Activated naive CD4-positive, alpha-beta T cell treated with anti-CD3 and anti-CD28 coated beads for 36 hours (primary cell): ENCODE measurements around the gene G0S2. TPM values are rescaled to one million over a fixed set of nuclear protein-coding genes. Genes with fewer than 3 reads are reported as not detected.

Experiments
- CTCF ChIA-PET: fragments of 350-600 bp; sonication (Branson Sonifier 250); formaldehyde crosslinking; loops from one replicate; lab custom pipeline; 2021; ENCODE audit warnings: antibody characterized with exemption; lab: Charles Lee
- DNase-seq: peaks from one replicate; pipeline ENCODE4 v3.0.0-alpha.2; 2020
- H3K27ac Mint-ChIP-seq: one replicate; pipeline ENCODE4 v1.8.0; 2021; ENCODE audit warnings: mild to moderate bottlenecking, mixed read lengths
- H3K27me3 Mint-ChIP-seq: one replicate; pipeline ENCODE4 v1.8.0; 2021; ENCODE audit warnings: low read depth, mixed read lengths
- H3K36me3 Mint-ChIP-seq: one replicate; pipeline ENCODE4 v1.8.0; 2021; ENCODE audit warnings: low read depth, mixed read lengths
- H3K4me1 Mint-ChIP-seq: one replicate; pipeline ENCODE4 v1.8.0; 2021; ENCODE audit warnings: low read depth, mixed read lengths
- H3K4me3 Mint-ChIP-seq: one replicate; pipeline ENCODE4 v1.8.0; 2021; ENCODE audit warnings: mild to moderate bottlenecking, moderate library complexity, mixed read lengths
- H3K9me3 Mint-ChIP-seq: one replicate; pipeline ENCODE4 v1.8.0; 2021; ENCODE audit warnings: mixed read lengths
- intact Hi-C: fragments of 100-400 bp; cut with micrococcal nuclease; formaldehyde crosslinking; loops from one replicate; pipeline ENCODE4 v1.15.1; 2023
- total RNA-seq, 2 experiments: library from RNA; stranded (reverse); gene quantifications; one replicate each; pipeline ENCODE4 v1.2.3, GENCODE V29; 2021

Gene G0S2, protein sequence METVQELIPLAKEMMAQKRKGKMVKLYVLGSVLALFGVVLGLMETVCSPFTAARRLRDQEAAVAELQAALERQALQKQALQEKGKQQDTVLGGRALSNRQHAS
- total RNA-seq = 100 to 1,000 TPM; 138 to 139 TPM

DNA sequence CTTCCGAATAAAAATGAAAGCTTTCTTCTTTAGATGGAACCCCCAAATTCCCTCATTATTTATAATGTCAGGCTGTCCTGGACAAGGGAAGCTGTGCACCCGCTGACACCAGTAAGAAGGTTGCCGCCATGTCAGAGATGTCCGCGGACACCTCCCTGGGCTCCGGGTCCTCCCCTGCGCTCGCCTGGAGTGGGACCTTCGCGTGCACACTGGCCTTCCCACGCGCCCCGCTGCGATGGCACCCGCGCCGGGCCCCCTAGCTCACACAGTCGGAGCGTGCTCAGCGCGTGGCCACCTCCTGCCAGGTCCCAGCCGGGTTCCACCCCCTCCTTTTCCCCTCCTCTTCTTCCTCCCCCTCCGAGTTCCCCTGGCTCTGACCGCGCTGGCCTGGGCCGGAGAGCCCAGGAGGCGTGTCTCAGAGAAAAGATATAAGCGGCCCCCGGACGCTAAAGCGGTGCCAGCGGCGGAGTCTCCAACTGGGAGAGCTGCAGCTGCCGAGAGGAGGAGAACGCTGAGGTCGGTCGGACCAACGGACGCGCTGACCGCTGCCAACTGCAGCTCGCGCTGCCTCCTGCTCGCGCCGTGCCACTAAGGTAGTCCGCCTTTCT is at the start of gene G0S2:
Gene G0S2 (plus strand): TSS at position 456 of the 608 bp plus-strand sequence. CDS start 273 bp downstream, outside the sequence.
- Mint-ChIP-seq H3K27ac (peak within 1 kb of the TSS; percentile 92), H3K9me3 (no peaks in the 10 kb centered on the region), H3K4me3 (peak within 1 kb of the TSS; percentile 87), H3K4me1 (peaks cover 59% of the 10 kb centered on the region), H3K36me3 (peaks cover 40% of the 10 kb centered on the region), H3K27me3 (peaks cover 19% of the 10 kb centered on the region)
- intact Hi-C loops = loop anchor here (5.0 kb wide), 1 partner anchor 772 kb away; no protein-coding TSS in a partner anchor
- CTCF ChIA-PET = interaction anchor here (0.6 to 3.1 kb wide), 15 partner anchors 9 to 81 kb away, joined by 3 to 10 read pairs (median 3); partner anchors contain the start of genes LAMB3 and TRAF3IP3
- DNase-seq = peak; percentile 68

- no peaks in the 10 kb centered on the region for H3K27me3 Mint-ChIP-seq
- no peaks in the 10 kb centered on the region for H3K9me3 Mint-ChIP-seq
- H3K27ac Mint-ChIP-seq = no peak overlapping the region
- no peak overlapping the region for H3K4me3 Mint-ChIP-seq
- intact Hi-C loops = loop anchor here (2.0 kb wide), 1 partner anchor 21 kb away; no protein-coding TSS in a partner anchor
- CTCF ChIA-PET = interaction anchor here (1.4 to 3.9 kb wide), 6 partner anchors 13 to 56 kb away, joined by 3 to 38 read pairs (median 8); no protein-coding TSS in a partner anchor
- peaks cover 15% of the 10 kb centered on the region for H3K4me1 Mint-ChIP-seq
- DNase-seq = no peak
- no peaks in the 10 kb centered on the region for H3K36me3 Mint-ChIP-seq
These were observed 49.4 kb upstream of the G0S2 start for GRCh38 chr1:209625791-209626285.

GRCh38 chr1:209626346-209627026 is 48.7 kb upstream of the G0S2 start:
- Mint-ChIP-seq H3K27ac (no peak overlapping the region), H3K4me1 (peaks cover 15% of the 10 kb centered on the region), H3K36me3 (no peaks in the 10 kb centered on the region), H3K9me3 (no peaks in the 10 kb centered on the region), H3K4me3 (no peak overlapping the region), H3K27me3 (no peaks in the 10 kb centered on the region)
- intact Hi-C loops = loop anchor here (1.0 to 2.0 kb wide), 7 partner anchors 19 to 121 kb away; no protein-coding TSS in a partner anchor
- no peak for DNase-seq
- CTCF ChIA-PET = interaction anchor here (0.7 to 3.9 kb wide), 15 partner anchors 10 to 122 kb away, joined by 3 to 43 read pairs (median 6); no protein-coding TSS in a partner anchor

GRCh38 chr1:209627027-209627731 is 48.0 kb upstream of the G0S2 start:
- Mint-ChIP-seq H3K4me1 (peaks cover 15% of the 10 kb centered on the region), H3K36me3 (no peaks in the 10 kb centered on the region), H3K27me3 (no peaks in the 10 kb centered on the region), H3K9me3 (no peaks in the 10 kb centered on the region), H3K27ac (no peak overlapping the region), H3K4me3 (no peak overlapping the region)
- CTCF ChIA-PET = interaction anchor here (0.6 to 3.9 kb wide), 36 partner anchors 11 to 124 kb away, joined by 3 to 43 read pairs (median 5); partner anchors contain the start of genes CAMK1G and LAMB3
- DNase-seq = no peak
- intact Hi-C loops = loop anchor here (1.0 to 2.0 kb wide), 7 partner anchors 20 to 120 kb away; no protein-coding TSS in a partner anchor

- H3K4me1 Mint-ChIP-seq = peaks cover 15% of the 10 kb centered on the region
- intact Hi-C loops = loop anchor here (1.0 to 2.0 kb wide), 7 partner anchors 19 to 120 kb away; no protein-coding TSS in a partner anchor
- H3K9me3 Mint-ChIP-seq = no peaks in the 10 kb centered on the region
- CTCF ChIA-PET = interaction anchor here (0.7 to 3.9 kb wide), 33 partner anchors 11 to 123 kb away, joined by 3 to 43 read pairs (median 5); partner anchors contain the start of genes CAMK1G and LAMB3
- peak; percentile 89 for DNase-seq
- H3K27ac Mint-ChIP-seq = no peak overlapping the region
- H3K27me3 Mint-ChIP-seq = no peaks in the 10 kb centered on the region
- no peak overlapping the region for H3K4me3 Mint-ChIP-seq
- H3K36me3 Mint-ChIP-seq = no peaks in the 10 kb centered on the region
These were observed 47.4 kb upstream of the G0S2 start for GRCh38 chr1:209627732-209628196.

GRCh38 chr1:209628618-209629299 is 46.5 kb upstream of the G0S2 start:
- CTCF ChIA-PET = interaction anchor here (0.6 to 3.5 kb wide), 14 partner anchors 12 to 121 kb away, joined by 3 to 43 read pairs (median 3); partner anchors contain the start of gene CAMK1G
- intact Hi-C loops = no loop called here
- Mint-ChIP-seq H3K9me3 (no peaks in the 10 kb centered on the region), H3K36me3 (no peaks in the 10 kb centered on the region), H3K27me3 (no peaks in the 10 kb centered on the region), H3K4me3 (no peak overlapping the region), H3K27ac (no peak overlapping the region), H3K4me1 (peaks cover 15% of the 10 kb centered on the region)
- peak; percentile 38 for DNase-seq

DNA sequence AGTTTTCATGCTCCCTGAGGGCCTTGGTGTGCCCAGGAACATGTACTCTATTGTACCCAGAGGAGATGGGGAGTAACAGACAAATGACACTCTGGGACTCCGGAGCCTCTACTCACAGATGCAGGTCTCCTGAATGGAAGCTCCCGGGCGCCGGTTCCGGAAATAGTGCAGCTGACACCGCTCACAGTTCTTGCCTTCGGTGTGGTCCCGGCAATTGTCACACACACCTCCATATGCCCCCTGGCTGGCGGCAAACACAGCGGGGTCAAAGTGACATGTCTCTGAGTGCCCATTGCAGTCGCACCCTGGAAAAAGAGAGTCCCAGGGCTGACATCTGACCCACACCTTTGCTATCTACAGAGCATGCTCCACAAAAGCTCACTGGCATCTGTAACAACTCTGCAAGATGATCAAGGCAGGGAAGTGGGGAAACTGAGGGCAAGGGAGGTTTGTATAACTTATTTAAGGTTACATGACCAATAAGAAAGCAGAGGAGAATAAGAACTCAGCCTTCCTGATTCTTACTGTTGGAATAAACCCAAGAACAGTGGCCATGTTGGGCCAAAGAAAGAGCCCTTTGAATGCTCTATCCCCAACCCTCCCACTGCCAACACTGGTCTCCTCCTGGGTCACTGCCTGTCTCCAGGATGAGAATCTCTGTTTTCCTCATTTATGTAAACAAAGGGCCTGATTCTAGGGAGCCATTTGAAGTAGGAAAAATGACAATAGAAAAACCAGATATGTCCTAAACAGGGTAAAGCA is 45.4 kb upstream of the G0S2 start:
- peaks cover 16% of the 10 kb centered on the region for H3K4me1 Mint-ChIP-seq
- no peaks in the 10 kb centered on the region for H3K27me3 Mint-ChIP-seq
- H3K9me3 Mint-ChIP-seq = no peaks in the 10 kb centered on the region
- intact Hi-C loops = no loop called here
- no peak overlapping the region for H3K4me3 Mint-ChIP-seq
- no peak overlapping the region for H3K27ac Mint-ChIP-seq
- H3K36me3 Mint-ChIP-seq = no peaks in the 10 kb centered on the region
- CTCF ChIA-PET = interaction anchor here (0.6 to 3.5 kb wide), 17 partner anchors 13 to 119 kb away, joined by 3 to 43 read pairs (median 5); partner anchors contain the start of gene CAMK1G
- no peak for DNase-seq

DNA sequence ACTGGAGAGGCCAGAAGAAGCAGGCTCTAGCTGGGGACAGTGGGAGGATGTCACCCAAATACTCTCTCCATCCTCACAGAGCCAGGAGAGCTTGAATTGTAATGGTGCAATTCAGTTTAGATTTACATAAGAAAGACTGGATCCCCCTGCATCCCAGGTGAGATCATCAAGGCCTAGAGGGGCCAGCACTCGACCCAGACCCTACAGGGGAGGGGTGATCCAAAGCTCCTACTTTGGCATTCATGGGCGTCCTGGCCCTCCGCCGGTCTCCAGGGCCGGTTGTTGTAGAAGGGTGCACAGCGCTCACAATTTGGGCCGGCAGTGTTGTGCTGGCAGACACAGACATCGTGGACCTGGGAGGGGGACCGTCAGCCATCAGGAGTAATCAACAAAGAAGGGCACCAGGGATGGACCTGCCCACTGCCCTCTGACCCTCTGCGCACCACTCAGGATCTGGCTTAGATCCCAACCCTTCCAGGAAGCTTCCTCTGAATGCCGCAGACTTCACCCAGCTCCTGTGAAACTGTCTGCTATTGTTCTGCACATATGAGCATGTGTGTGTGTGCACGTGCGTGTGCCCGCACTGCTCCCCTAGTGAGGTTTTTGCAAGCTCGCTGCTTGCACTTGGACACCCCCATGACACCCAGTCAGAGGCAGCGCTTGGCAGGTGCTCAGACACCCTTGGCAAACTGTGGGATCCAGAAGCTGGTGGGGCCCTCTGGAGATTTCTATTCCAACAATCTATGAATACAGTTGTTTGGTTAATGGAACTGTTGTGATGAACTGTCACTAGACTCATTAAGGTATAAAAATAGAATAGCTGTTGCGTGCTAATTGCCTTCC is 44.6 kb upstream of the G0S2 start:
- no peak for DNase-seq
- no peaks in the 10 kb centered on the region for H3K9me3 Mint-ChIP-seq
- CTCF ChIA-PET = interaction anchor here (0.6 to 3.5 kb wide), 16 partner anchors 12 to 118 kb away, joined by 3 to 43 read pairs (median 5); partner anchors contain the start of gene G0S2
- peaks cover 21% of the 10 kb centered on the region for H3K4me1 Mint-ChIP-seq
- no peak overlapping the region for H3K27ac Mint-ChIP-seq
- intact Hi-C loops = no loop called here
- H3K36me3 Mint-ChIP-seq = no peaks in the 10 kb centered on the region
- no peak overlapping the region for H3K4me3 Mint-ChIP-seq
- H3K27me3 Mint-ChIP-seq = no peaks in the 10 kb centered on the region

DNA sequence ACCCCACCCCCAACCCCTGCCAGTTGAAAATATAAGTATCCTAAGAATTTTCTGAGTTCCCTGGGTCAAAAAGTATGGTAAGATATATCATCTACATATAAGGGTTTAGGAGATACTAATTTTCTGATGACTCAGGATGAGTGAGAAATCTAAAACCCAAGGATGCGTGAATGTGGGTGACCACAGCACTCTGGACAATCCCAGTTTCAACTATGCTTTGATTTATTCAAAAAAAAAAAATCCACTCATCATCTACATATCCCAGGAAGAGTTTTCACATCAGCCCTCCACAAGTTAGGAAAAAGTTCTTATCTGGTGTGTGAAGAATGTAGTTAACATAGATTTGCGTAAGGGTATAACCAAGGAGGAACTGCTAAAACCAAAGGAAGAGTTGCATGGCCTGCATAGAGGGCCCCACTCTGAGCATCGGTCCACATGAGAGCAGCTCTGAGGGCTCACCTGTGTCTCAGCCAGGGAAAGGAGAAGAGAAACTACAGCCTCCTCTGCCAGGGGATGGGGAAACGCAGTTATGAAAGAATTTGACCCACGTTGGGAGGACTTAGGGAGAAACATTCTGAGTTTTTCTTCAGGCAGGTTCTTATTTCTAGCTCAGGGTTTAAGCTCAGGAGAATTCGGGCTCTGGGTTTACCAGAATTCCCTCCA is 41.7 kb upstream of the G0S2 start:
- H3K36me3 Mint-ChIP-seq = no peaks in the 10 kb centered on the region
- CTCF ChIA-PET = no interaction called here
- H3K4me1 Mint-ChIP-seq = peaks cover 16% of the 10 kb centered on the region
- H3K9me3 Mint-ChIP-seq = no peaks in the 10 kb centered on the region
- H3K27me3 Mint-ChIP-seq = no peaks in the 10 kb centered on the region
- no peak for DNase-seq
- intact Hi-C loops = no loop called here
- H3K4me3 Mint-ChIP-seq = no peak overlapping the region
- H3K27ac Mint-ChIP-seq = no peak overlapping the region
